DND-41 (cell line): ENCODE measurements around the gene KCNC4.

Experiments
- ATAC-seq: fragments of 200-7000 bp; cut with Tn5 transposase; 3 replicates; pipeline ENCODE4 v1.9.1; 2021; ENCODE audit warnings: low read depth; ENCODE audit not compliant: insufficient read depth
- DNase-seq: peaks from one replicate; pipeline ENCODE4 v3.0.0-alpha.2; 2020
- H2AFZ ChIP-seq: 2 replicates; pipeline ENCODE4 v1.6.0; 2012; ENCODE audit warnings: low read depth, low read length
- H3K27ac ChIP-seq: 2 replicates; pipeline ENCODE4 v1.5.1; 2012; ENCODE audit warnings: low read length, inconsistent platforms
- H3K27me3 ChIP-seq: fragments of 200-600 bp; sonication (generic); 2 replicates; pipeline ENCODE4 v1.6.0; 2012; ENCODE audit warnings: low read length, mild to moderate bottlenecking, inconsistent platforms; ENCODE audit not compliant: insufficient read depth, poor library complexity
- H3K36me3 ChIP-seq: 2 replicates; pipeline ENCODE4 v1.5.1; 2012; ENCODE audit warnings: low read length, inconsistent platforms; ENCODE audit not compliant: insufficient read depth
- H3K4me1 ChIP-seq: 2 replicates; pipeline ENCODE4 v1.5.1; 2012; ENCODE audit warnings: mild to moderate bottlenecking, low read length; ENCODE audit not compliant: insufficient read depth
- H3K4me2 ChIP-seq: 2 replicates; pipeline ENCODE4 v1.6.0; 2012; ENCODE audit warnings: mild to moderate bottlenecking, moderate library complexity, low read length, inconsistent platforms; ENCODE audit not compliant: insufficient read depth
- H3K4me3 ChIP-seq, 2 experiments: fragments of 200-600 bp in 1 of 2; shearing (Covaris generic) in 1 of 2; 2 replicates each; pipeline ENCODE4 v1.5.1; 2012 to 2016; ENCODE audit warnings: inconsistent platforms in 2 of 2, low read length in 2 of 2, mild to moderate bottlenecking in 2 of 2, low read depth in 1 of 2, moderate library complexity in 1 of 2
- H3K79me2 ChIP-seq: 2 replicates; pipeline ENCODE4 v1.6.0; 2012; ENCODE audit warnings: low read length, inconsistent platforms; ENCODE audit not compliant: insufficient read depth
- H3K9ac ChIP-seq: 2 replicates; pipeline ENCODE4 v1.6.0; 2012; ENCODE audit warnings: low read depth, mild to moderate bottlenecking, inconsistent platforms, low read length, moderate library complexity
- H3K9me3 ChIP-seq: 2 replicates; pipeline ENCODE4 v1.5.1; 2012; ENCODE audit warnings: low read length, moderate library complexity, mild to moderate bottlenecking, inconsistent platforms; ENCODE audit not compliant: insufficient read depth, severe bottlenecking
- H4K20me1 ChIP-seq: 2 replicates; pipeline ENCODE4 v1.6.0; 2012; ENCODE audit warnings: low read length; ENCODE audit not compliant: insufficient read depth
- EZH2 ChIP-seq: IDR thresholded peaks from 3 replicates; pipeline ENCODE4 v1.6.1; 2012; ENCODE audit warnings: borderline replicate concordance, low read depth, mild to moderate bottlenecking, moderate library complexity, low read length, inconsistent platforms; ENCODE audit not compliant: severe bottlenecking
- TF ChIP-seq, protein P1 (sequence below): IDR thresholded peaks from 2 replicates; pipeline ENCODE4 v1.5.1; 2012; ENCODE audit warnings: borderline replicate concordance, low read length, moderate library complexity, mild to moderate bottlenecking; ENCODE audit not compliant: poor library complexity, severe bottlenecking; ENCODE audit errors: extremely low read depth

KCNC4 gene

DNA sequence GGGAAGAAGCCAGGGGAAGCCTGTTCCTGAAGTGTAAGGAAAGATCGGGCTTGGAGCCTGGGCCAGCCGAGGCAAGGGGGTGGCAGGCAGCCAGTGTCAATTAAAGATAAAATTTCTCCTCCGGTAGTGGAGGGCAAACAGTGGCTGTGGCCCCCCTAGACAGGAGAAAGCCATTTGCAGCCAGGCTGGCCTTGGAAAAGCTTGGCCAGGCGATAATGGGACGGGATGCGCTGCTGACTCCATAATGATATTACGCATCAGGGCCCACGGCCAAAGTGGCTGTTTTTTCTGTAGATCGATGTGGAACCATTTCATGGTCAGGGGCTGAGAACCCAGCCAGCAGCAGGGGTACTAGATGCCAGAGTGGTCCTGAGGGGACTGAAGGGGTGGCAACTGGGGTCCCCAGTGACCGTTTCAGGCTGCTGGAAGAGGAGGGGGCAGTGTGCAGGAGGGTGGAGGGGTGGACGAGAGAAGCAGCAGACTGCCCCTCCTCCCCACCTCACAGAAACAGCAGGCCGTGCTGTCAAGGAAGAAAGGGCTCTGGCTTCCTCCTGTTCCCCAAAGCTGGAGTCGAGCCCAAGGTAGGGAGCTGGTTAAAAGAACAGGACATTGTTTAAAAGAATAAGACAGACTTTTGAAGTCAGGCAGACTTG lies 25.2 kb downstream of the KCNC4 start:
- no peak overlapping the region for H3K4me2 ChIP-seq
- no peaks in the 10 kb centered on the region for H3K9me3 ChIP-seq
- H3K36me3 ChIP-seq = peaks cover 50% of the 10 kb centered on the region
- no peak for TF ChIP-seq EZH2
- TF ChIP-seq, protein P1, sequence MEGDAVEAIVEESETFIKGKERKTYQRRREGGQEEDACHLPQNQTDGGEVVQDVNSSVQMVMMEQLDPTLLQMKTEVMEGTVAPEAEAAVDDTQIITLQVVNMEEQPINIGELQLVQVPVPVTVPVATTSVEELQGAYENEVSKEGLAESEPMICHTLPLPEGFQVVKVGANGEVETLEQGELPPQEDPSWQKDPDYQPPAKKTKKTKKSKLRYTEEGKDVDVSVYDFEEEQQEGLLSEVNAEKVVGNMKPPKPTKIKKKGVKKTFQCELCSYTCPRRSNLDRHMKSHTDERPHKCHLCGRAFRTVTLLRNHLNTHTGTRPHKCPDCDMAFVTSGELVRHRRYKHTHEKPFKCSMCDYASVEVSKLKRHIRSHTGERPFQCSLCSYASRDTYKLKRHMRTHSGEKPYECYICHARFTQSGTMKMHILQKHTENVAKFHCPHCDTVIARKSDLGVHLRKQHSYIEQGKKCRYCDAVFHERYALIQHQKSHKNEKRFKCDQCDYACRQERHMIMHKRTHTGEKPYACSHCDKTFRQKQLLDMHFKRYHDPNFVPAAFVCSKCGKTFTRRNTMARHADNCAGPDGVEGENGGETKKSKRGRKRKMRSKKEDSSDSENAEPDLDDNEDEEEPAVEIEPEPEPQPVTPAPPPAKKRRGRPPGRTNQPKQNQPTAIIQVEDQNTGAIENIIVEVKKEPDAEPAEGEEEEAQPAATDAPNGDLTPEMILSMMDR = no peak
- no peaks in the 10 kb centered on the region for H3K79me2 ChIP-seq
- peaks cover 8% of the 10 kb centered on the region for H4K20me1 ChIP-seq
- DNase-seq (no peak), ATAC-seq (no peak)
- no peaks in the 10 kb centered on the region for H3K4me1 ChIP-seq
- H3K4me3 ChIP-seq = no peak overlapping the region
- no peaks in the 10 kb centered on the region for H3K27me3 ChIP-seq
- H3K27ac ChIP-seq = no peak overlapping the region
- no peak overlapping the region for H3K9ac ChIP-seq
- no peak overlapping the region for H2AFZ ChIP-seq

GRCh38 chr1:110235834-110236682 lies 25.9 kb downstream of the KCNC4 start:
- ATAC-seq = no peak
- no peak for DNase-seq
- Histone ChIP-seq H4K20me1 (peaks cover 8% of the 10 kb centered on the region), H3K4me3 (no peak overlapping the region), H3K79me2 (no peaks in the 10 kb centered on the region), H2AFZ (no peak overlapping the region), H3K4me1 (no peaks in the 10 kb centered on the region), H3K9ac (no peak overlapping the region), H3K4me2 (no peak overlapping the region), H3K9me3 (no peaks in the 10 kb centered on the region), H3K27ac (no peak overlapping the region), H3K27me3 (no peaks in the 10 kb centered on the region), H3K36me3 (peaks cover 46% of the 10 kb centered on the region)
- no peak for TF ChIP-seq EZH2
- TF ChIP-seq, protein P1 = no peak

DNA sequence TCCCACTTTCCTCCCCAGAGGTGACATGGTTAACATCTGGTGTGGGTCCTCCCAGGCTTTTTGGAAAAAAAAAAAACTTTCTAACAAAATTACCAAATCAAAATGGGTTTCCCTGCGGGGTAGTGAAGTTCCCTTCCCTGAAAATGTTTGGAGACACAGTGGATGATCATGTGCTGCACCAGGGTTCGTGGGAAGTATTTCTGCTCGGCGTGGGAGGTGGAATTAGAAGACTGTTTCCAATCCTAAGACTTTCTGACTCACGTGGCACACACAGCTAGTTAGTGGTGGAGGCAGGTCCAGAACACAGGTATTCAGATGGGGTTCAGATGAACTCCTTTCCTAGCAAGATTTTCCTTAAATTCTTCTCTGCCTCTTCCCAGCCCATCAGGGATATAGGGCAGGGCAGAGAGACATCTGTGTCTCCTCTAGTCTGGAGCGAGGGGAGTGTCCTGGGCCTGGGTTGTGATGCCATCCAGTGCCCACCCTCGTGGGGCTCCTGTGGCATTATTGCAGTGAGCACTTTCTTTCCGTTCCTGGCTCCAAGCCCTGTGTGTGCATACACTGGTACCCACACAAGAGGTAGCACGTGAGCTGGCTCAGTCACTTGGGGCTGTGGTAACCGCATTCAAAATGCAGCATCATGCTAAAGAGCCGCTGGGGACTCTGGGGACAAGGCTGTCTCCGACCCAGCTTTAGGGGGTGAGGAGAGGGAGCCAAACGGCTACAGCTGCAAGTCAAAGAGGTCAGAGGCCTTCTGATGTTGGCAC lies 27.5 kb downstream of the KCNC4 start:
- no peaks in the 10 kb centered on the region for H3K79me2 ChIP-seq
- H3K36me3 ChIP-seq = peaks cover 34% of the 10 kb centered on the region
- no peak overlapping the region for H2AFZ ChIP-seq
- H4K20me1 ChIP-seq = peaks cover 5% of the 10 kb centered on the region
- no peaks in the 10 kb centered on the region for H3K9me3 ChIP-seq
- no peaks in the 10 kb centered on the region for H3K27me3 ChIP-seq
- H3K4me2 ChIP-seq = no peak overlapping the region
- no peak for TF ChIP-seq EZH2
- TF ChIP-seq, protein P1 = no peak
- DNase-seq (no peak), ATAC-seq (no peak)
- H3K4me1 ChIP-seq = no peaks in the 10 kb centered on the region
- H3K4me3 ChIP-seq = no peak overlapping the region
- H3K27ac ChIP-seq = no peak overlapping the region
- no peak overlapping the region for H3K9ac ChIP-seq
